Sigmoid colon (tissue), 4 donors: ENCODE measurements around the gene SUSD4.

Source experiments
- POLR2AphosphoS5 ChIP-seq, 4 donors: sonication (generic); formaldehyde crosslinking; IDR thresholded peaks; one replicate each; pipeline ENCODE4 v1.6.1; 2017; ENCODE audit warnings: antibody characterized with exemption in 4 of 4
- TF ChIP-seq, protein P1 (sequence below), 4 experiments: fragments of 450-650 bp in 3 of 4; fragments of 200-600 bp in 1 of 4; IDR thresholded peaks; one replicate each; pipeline ENCODE4 v1.5.1; 2016 to 2019; ENCODE audit warnings: antibody characterized with exemption in 4 of 4, mild to moderate bottlenecking in 3 of 4, moderate library complexity in 2 of 4

DNA sequence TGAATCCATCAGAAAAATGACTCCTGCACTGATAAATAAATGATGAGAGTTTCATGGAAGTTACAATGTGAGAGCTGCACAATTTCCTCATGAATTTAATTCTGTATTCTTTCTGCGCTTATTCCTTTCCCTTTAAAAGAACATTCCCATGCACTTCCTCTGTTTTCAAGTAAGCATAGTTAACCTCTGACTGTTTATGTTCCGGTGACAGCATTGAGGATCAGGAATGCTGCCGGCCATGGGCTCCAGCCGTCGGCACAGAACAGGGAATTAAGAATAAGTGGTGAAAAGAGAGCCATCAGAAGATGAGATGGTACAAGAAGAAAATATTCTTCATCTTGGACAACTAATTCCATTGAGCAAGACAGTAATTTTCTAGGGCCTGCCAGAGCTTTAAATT lies 65.3 kb downstream of the SUSD4 start:
- TF ChIP-seq, protein P1, sequence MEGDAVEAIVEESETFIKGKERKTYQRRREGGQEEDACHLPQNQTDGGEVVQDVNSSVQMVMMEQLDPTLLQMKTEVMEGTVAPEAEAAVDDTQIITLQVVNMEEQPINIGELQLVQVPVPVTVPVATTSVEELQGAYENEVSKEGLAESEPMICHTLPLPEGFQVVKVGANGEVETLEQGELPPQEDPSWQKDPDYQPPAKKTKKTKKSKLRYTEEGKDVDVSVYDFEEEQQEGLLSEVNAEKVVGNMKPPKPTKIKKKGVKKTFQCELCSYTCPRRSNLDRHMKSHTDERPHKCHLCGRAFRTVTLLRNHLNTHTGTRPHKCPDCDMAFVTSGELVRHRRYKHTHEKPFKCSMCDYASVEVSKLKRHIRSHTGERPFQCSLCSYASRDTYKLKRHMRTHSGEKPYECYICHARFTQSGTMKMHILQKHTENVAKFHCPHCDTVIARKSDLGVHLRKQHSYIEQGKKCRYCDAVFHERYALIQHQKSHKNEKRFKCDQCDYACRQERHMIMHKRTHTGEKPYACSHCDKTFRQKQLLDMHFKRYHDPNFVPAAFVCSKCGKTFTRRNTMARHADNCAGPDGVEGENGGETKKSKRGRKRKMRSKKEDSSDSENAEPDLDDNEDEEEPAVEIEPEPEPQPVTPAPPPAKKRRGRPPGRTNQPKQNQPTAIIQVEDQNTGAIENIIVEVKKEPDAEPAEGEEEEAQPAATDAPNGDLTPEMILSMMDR (IDR thresholded peaks at IDR 0.05), result no peak
- TF ChIP-seq POLR2AphosphoS5 (IDR thresholded peaks at IDR 0.05), result no peak
